OCI-LY1 (cell line): ENCODE results near the gene ANTXRL.

Experiments used
- H2AFZ ChIP-seq: fragments of 200-600 bp; sonication (generic), shearing (Covaris generic); 2 replicates; pipeline ENCODE4 v1.6.0; 2014; ENCODE audit warnings: antibody characterized with exemption, mild to moderate bottlenecking, low read length
- H3F3A ChIP-seq: fragments of 200-600 bp; sonication (generic), shearing (Covaris generic); 2 replicates; pipeline ENCODE4 v1.6.0; 2014; ENCODE audit warnings: mild to moderate bottlenecking, antibody characterized with exemption, low read length, moderate library complexity; ENCODE audit not compliant: insufficient read depth
- H3K27ac ChIP-seq: fragments of 200-600 bp; sonication (generic); 2 replicates; pipeline ENCODE4 v1.5.1; 2014; ENCODE audit warnings: low read length, mixed run types, mild to moderate bottlenecking, low read depth; ENCODE audit not compliant: poor library complexity, severe bottlenecking
- H3K27me3 ChIP-seq: fragments of 200-600 bp; sonication (generic); 2 replicates; pipeline ENCODE4 v1.6.0; 2014; ENCODE audit warnings: antibody characterized with exemption, mild to moderate bottlenecking, low read length, moderate library complexity; ENCODE audit not compliant: insufficient read depth
- H3K36me3 ChIP-seq: fragments of 200-600 bp; sonication (generic); 2 replicates; pipeline ENCODE4 v1.6.1; 2014; ENCODE audit warnings: mild to moderate bottlenecking, antibody characterized with exemption, low read length, moderate library complexity, mixed read lengths; ENCODE audit not compliant: insufficient read depth
- H3K4me1 ChIP-seq: fragments of 200-600 bp; sonication (generic); 2 replicates; pipeline ENCODE4 v1.5.1; 2014; ENCODE audit warnings: mild to moderate bottlenecking, low read length, moderate library complexity; ENCODE audit not compliant: insufficient read depth, severe bottlenecking
- H3K4me2 ChIP-seq: fragments of 200-600 bp; sonication (generic), shearing (Covaris generic); 2 replicates; pipeline ENCODE4 v1.6.1; 2014; ENCODE audit warnings: low read length
- H3K4me3 ChIP-seq: fragments of 200-600 bp; sonication (generic); 2 replicates; pipeline ENCODE4 v1.5.1; 2014; ENCODE audit warnings: low read length, low read depth, mild to moderate bottlenecking, mixed read lengths; ENCODE audit not compliant: poor library complexity, severe bottlenecking
- H3K79me2 ChIP-seq: fragments of 200-600 bp; shearing (Covaris generic); 2 replicates; pipeline ENCODE4 v1.6.1; 2016; ENCODE audit warnings: mixed run types, low read length, mixed read lengths; ENCODE audit not compliant: insufficient read depth
- H3K9ac ChIP-seq: fragments of 200-600 bp; sonication (generic), shearing (Covaris generic); 2 replicates; pipeline ENCODE4 v1.6.1; 2014; ENCODE audit warnings: mild to moderate bottlenecking, low read length, mixed read lengths
- H3K9me2 ChIP-seq: fragments of 200-600 bp; sonication (generic), shearing (Covaris generic); 2 replicates; pipeline ENCODE4 v1.6.1; 2014; ENCODE audit warnings: low read depth, mild to moderate bottlenecking, low read length, mixed read lengths
- H3K9me3 ChIP-seq: fragments of 200-600 bp; shearing (Covaris generic); 2 replicates; pipeline ENCODE4 v1.6.1; 2014; ENCODE audit warnings: low read length, mixed read lengths
- H4K20me1 ChIP-seq: fragments of 200-600 bp; sonication (generic), shearing (Covaris generic); 2 replicates; pipeline ENCODE4 v1.6.0; 2016; ENCODE audit warnings: mild to moderate bottlenecking, low read length; ENCODE audit not compliant: insufficient read depth
- CTCF ChIP-seq: fragments of 200-600 bp; sonication (generic), shearing (Covaris generic); IDR thresholded peaks from 2 replicates; pipeline ENCODE4 v1.5.1; 2017; ENCODE audit warnings: mild to moderate bottlenecking, antibody characterized with exemption, low read length, moderate library complexity, mixed read lengths
- EZH2 ChIP-seq: fragments of 200-600 bp; sonication (generic), shearing (Covaris generic); IDR thresholded peaks from 2 replicates; pipeline ENCODE4 v1.8.0; 2017; ENCODE audit warnings: borderline replicate concordance, mixed run types, mild to moderate bottlenecking, antibody characterized with exemption, low read length, moderate library complexity, mixed read lengths

ANTXRL gene

GRCh38 chr10:46305079-46305818 lies 18.5 kb downstream of the ANTXRL start:
- Histone ChIP-seq H4K20me1 (no peaks in the 10 kb centered on the region), H3K9me3 (no peaks in the 10 kb centered on the region), H3K36me3 (no peaks in the 10 kb centered on the region), H2AFZ (no peak overlapping the region), H3K79me2 (no peaks in the 10 kb centered on the region), H3K9me2 (no peaks in the 10 kb centered on the region), H3K27ac (no peak overlapping the region), H3K27me3 (no peaks in the 10 kb centered on the region), H3K9ac (no peak overlapping the region), H3K4me2 (no peak overlapping the region), H3K4me1 (no peaks in the 10 kb centered on the region), H3F3A (no peaks in the 10 kb centered on the region), H3K4me3 (no peak overlapping the region)
- no peak for TF ChIP-seq CTCF
- TF ChIP-seq EZH2, result no peak

- H4K20me1 ChIP-seq, result no peaks in the 10 kb centered on the region
- H3K4me3 ChIP-seq, result no peak overlapping the region
- no peak overlapping the region for H2AFZ ChIP-seq
- H3K9ac ChIP-seq, result no peak overlapping the region
- no peak overlapping the region for H3K27ac ChIP-seq
- no peak overlapping the region for H3K4me2 ChIP-seq
- H3K4me1 ChIP-seq, result no peaks in the 10 kb centered on the region
- H3F3A ChIP-seq, result no peaks in the 10 kb centered on the region
- no peaks in the 10 kb centered on the region for H3K9me2 ChIP-seq
- H3K36me3 ChIP-seq, result no peaks in the 10 kb centered on the region
- no peak for TF ChIP-seq CTCF
- no peak for TF ChIP-seq EZH2
- no peaks in the 10 kb centered on the region for H3K9me3 ChIP-seq
- no peaks in the 10 kb centered on the region for H3K27me3 ChIP-seq
- no peaks in the 10 kb centered on the region for H3K79me2 ChIP-seq
These were observed 19.2 kb downstream of the ANTXRL start for GRCh38 chr10:46305986-46306385.

GRCh38 chr10:46306516-46307184 lies 19.9 kb downstream of the ANTXRL start:
- H3K27me3 ChIP-seq, result no peaks in the 10 kb centered on the region
- no peak overlapping the region for H2AFZ ChIP-seq
- no peaks in the 10 kb centered on the region for H3F3A ChIP-seq
- no peak overlapping the region for H3K27ac ChIP-seq
- no peaks in the 10 kb centered on the region for H3K4me1 ChIP-seq
- no peaks in the 10 kb centered on the region for H3K79me2 ChIP-seq
- H3K9me3 ChIP-seq, result no peaks in the 10 kb centered on the region
- no peak overlapping the region for H3K4me3 ChIP-seq
- H3K9me2 ChIP-seq, result no peaks in the 10 kb centered on the region
- TF ChIP-seq EZH2, result no peak
- no peak for TF ChIP-seq CTCF
- no peaks in the 10 kb centered on the region for H3K36me3 ChIP-seq
- H3K4me2 ChIP-seq, result no peak overlapping the region
- H4K20me1 ChIP-seq, result no peaks in the 10 kb centered on the region
- no peak overlapping the region for H3K9ac ChIP-seq
